ENCODE measurements around the gene ZNF263. TPM values are rescaled to one million over a fixed set of nuclear protein-coding genes. Genes with fewer than 3 reads are reported as not detected.

Gene ZNF263
- total and polyA plus RNA-seq, 9 of the 15 experiments (the other 6 are each of a cell fraction or from before 2014, with no cell fraction given) = 4.6 to 48.3 (median 31.8) TPM

DNA sequence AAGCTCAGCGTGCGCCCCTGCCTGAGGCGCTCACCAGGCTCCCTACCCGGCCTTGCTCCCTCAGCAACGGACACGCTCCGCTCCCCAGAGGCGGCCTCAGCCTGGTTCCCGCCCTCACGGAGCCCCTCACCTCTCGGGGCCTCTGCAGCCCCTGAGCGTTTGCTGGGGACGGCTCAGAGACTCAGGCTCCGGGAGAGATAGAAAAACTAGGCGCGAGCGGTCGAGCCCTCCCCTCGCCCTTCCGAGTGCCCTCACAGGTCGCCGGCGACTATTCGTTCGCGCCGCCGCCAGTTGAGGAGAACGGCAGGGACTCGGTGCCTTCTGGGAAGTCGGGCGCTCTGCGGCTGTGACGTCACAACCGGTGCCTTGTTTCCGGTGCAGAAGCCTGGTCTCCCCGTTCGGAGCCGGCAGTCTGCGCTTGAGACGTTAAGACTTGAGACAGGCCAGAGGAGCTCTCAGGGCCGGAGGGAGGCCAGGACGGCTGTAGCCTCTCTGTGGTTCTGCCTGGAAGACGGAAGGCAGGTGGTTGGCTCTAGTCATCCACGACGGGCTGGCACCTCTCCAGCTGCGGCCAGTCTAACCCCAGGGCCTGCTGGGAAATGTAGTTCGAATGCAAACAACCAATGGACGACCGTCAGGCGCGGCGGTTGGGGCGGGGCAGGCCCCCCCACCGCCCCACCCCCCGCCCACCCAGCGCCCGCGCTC lies 48.3 kb upstream of the ZNF263 start, which contains the start of gene ZNF200 (continued):
- TF ChIP-seq NEUROD1 (IDR thresholded peaks at IDR 0.05; ENCODE audit: borderline replicate concordance, low read depth, low read length, partially characterized antibody) (no peak), HDGF (IDR thresholded peaks at IDR 0.05) (no peak), CREM (IDR thresholded peaks at IDR 0.05; ENCODE audit: low read depth) (peak; percentile 98), ZNF668 (CRISPR knock-in tag; IDR thresholded peaks at IDR 0.05) (no peak), ESRRA (IDR thresholded peaks at IDR 0.05; ENCODE audit: borderline replicate concordance, low read depth) (peak; percentile 69; the same call in 1 of the 2 replicates), JUN (IDR thresholded peaks at IDR 0.05; ENCODE audit: borderline replicate concordance, low read depth, low read length) (0 out of 2 replicates have a peak, but pooled peaks have one; percentile 49), JUN (CRISPR knock-in tag; IDR thresholded peaks at IDR 0.05; ENCODE audit: borderline replicate concordance) (0 out of 2 replicates have a peak, but pooled peaks have one; percentile 55)
- TF ChIP-seq, protein P1, sequence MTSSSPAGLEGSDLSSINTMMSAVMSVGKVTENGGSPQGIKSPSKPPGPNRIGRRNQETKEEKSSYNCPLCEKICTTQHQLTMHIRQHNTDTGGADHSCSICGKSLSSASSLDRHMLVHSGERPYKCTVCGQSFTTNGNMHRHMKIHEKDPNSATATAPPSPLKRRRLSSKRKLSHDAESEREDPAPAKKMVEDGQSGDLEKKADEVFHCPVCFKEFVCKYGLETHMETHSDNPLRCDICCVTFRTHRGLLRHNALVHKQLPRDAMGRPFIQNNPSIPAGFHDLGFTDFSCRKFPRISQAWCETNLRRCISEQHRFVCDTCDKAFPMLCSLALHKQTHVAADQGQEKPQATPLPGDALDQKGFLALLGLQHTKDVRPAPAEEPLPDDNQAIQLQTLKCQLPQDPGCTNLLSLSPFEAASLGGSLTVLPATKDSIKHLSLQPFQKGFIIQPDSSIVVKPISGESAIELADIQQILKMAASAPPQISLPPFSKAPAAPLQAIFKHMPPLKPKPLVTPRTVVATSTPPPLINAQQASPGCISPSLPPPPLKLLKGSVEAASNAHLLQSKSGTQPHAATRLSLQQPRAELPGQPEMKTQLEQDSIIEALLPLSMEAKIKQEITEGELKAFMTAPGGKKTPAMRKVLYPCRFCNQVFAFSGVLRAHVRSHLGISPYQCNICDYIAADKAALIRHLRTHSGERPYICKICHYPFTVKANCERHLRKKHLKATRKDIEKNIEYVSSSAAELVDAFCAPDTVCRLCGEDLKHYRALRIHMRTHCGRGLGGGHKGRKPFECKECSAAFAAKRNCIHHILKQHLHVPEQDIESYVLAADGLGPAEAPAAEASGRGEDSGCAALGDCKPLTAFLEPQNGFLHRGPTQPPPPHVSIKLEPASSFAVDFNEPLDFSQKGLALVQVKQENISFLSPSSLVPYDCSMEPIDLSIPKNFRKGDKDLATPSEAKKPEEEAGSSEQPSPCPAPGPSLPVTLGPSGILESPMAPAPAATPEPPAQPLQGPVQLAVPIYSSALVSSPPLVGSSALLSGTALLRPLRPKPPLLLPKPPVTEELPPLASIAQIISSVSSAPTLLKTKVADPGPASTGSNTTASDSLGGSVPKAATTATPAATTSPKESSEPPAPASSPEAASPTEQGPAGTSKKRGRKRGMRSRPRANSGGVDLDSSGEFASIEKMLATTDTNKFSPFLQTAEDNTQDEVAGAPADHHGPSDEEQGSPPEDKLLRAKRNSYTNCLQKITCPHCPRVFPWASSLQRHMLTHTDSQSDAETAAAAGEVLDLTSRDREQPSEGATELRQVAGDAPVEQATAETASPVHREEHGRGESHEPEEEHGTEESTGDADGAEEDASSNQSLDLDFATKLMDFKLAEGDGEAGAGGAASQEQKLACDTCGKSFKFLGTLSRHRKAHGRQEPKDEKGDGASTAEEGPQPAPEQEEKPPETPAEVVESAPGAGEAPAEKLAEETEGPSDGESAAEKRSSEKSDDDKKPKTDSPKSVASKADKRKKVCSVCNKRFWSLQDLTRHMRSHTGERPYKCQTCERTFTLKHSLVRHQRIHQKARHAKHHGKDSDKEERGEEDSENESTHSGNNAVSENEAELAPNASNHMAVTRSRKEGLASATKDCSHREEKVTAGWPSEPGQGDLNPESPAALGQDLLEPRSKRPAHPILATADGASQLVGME (CRISPR knock-in tag; IDR thresholded peaks at IDR 0.05) = no peak
